Liver (tissue), 9 donors: ENCODE measurements around the gene COL15A1. TPM values are rescaled to one million over a fixed set of nuclear protein-coding genes. Genes with fewer than 3 reads are reported as not detected.

Experiments used
- DNase-seq: peaks from one replicate; pipeline ENCODE4 v3.0.0-alpha.2; 2017; ENCODE audit warnings: low spot score
- H3K27ac ChIP-seq, 2 donors: one replicate each; pipeline ENCODE4 v1.7.0; 2013; ENCODE audit warnings: inconsistent platforms in 2 of 2, low read length in 2 of 2, control low read depth in 1 of 2, low read depth in 1 of 2, mild to moderate bottlenecking in 1 of 2
- H3K27me3 ChIP-seq, 4 donors: one replicate each; pipeline versions ENCODE4 v1.6.1 to v1.7.0; 2013; ENCODE audit warnings: low read length in 3 of 4, inconsistent platforms in 1 of 4, mild to moderate bottlenecking in 1 of 4, moderate library complexity in 1 of 4; ENCODE audit not compliant: control insufficient read depth in 4 of 4, insufficient read depth in 4 of 4
- H3K36me3 ChIP-seq, 4 donors: one replicate each; pipeline versions ENCODE4 v1.6.1 to v1.7.0; 2013; ENCODE audit warnings: low read length in 3 of 4, mild to moderate bottlenecking in 3 of 4, low read depth in 1 of 4, moderate library complexity in 1 of 4; ENCODE audit not compliant: control insufficient read depth in 4 of 4, insufficient read depth in 3 of 4
- H3K4me1 ChIP-seq, 4 donors: one replicate each; pipeline versions ENCODE4 v1.6.1 to v1.7.0; 2013; ENCODE audit warnings: low read length in 3 of 4, mild to moderate bottlenecking in 3 of 4, moderate library complexity in 1 of 4; ENCODE audit not compliant: control insufficient read depth in 4 of 4, insufficient read depth in 4 of 4
- H3K4me3 ChIP-seq, 3 donors: one replicate each; pipeline versions ENCODE4 v1.6.1 to v1.7.0; 2013; ENCODE audit warnings: low read length in 3 of 3, control low read depth in 1 of 3, low read depth in 1 of 3, mild to moderate bottlenecking in 1 of 3
- H3K9ac ChIP-seq, 2 donors: one replicate each; pipeline ENCODE4 v1.7.0; 2013; ENCODE audit warnings: low read length in 2 of 2, mild to moderate bottlenecking in 2 of 2, moderate library complexity in 2 of 2, control low read depth in 1 of 2, low read depth in 1 of 2
- H3K9me3 ChIP-seq, 4 donors: one replicate each; pipeline versions ENCODE4 v1.6.1 to v1.7.0; 2013; ENCODE audit warnings: low read length in 3 of 4; ENCODE audit not compliant: control insufficient read depth in 4 of 4
- EGR1 ChIP-seq, 2 donors: IDR thresholded peaks; 2 replicates each; pipeline ENCODE4 v1.6.1; 2016 to 2018; ENCODE audit warnings: antibody characterized with exemption in 2 of 2, low read depth in 2 of 2
- FOXA2 ChIP-seq: IDR thresholded peaks from 2 replicates; pipeline ENCODE4 v1.6.1; 2016; ENCODE audit warnings: antibody characterized with exemption
- HNF4A ChIP-seq, 2 donors: conservative IDR thresholded peaks; 2 replicates each; pipeline ENCODE4 v1.6.1; 2016; ENCODE audit warnings: antibody characterized with exemption in 2 of 2, mild to moderate bottlenecking in 2 of 2
- JUND ChIP-seq, 2 donors: IDR thresholded peaks; 2 replicates each; pipeline ENCODE4 v1.6.1; 2016; ENCODE audit warnings: antibody characterized with exemption in 2 of 2
- NR2F2 ChIP-seq: IDR thresholded peaks from 2 replicates; pipeline ENCODE4 v1.6.1; 2016; ENCODE audit warnings: antibody characterized with exemption
- RAD21 ChIP-seq, 2 donors: IDR thresholded peaks; 2 replicates each; pipeline ENCODE4 v1.6.1; 2016; ENCODE audit warnings: antibody characterized with exemption in 2 of 2, mild to moderate bottlenecking in 2 of 2
- RXRA ChIP-seq, 2 donors: IDR thresholded peaks; 2 replicates each; pipeline ENCODE4 v1.6.1; 2017 to 2018; ENCODE audit warnings: antibody characterized with exemption in 2 of 2, mild to moderate bottlenecking in 1 of 2
- TAF1 ChIP-seq: conservative IDR thresholded peaks from 2 replicates; pipeline ENCODE4 v1.6.1; 2016; ENCODE audit warnings: antibody characterized with exemption, mild to moderate bottlenecking
- YY1 ChIP-seq: IDR thresholded peaks from 2 replicates; pipeline ENCODE4 v1.6.1; 2016; ENCODE audit warnings: antibody characterized with exemption, mild to moderate bottlenecking
- WGBS: extraction: QIAGEN DNeasy Blood & Tissue Kit; methylation state at CpG from one replicate; pipeline ENCODE4 v1.1.7; 2013; 5-methylcytosine and 5-hydroxymethylcytosine counted together
- polyA plus RNA-seq, 2 donors: library from polyadenylated mRNA; stranded (reverse) in 1 of 2; unstranded in 1 of 2; fragments of 200-250 nt in 1 of 2; fragments of >200 nt in 1 of 2; fragmentation: Nextera tagmentation in 1 of 2; extraction: Ambion mirVana in 1 of 2; gene quantifications; one replicate each; pipeline versions ENCODE4 v1.2.1 to v1.2.3, GENCODE V29; 2013 to 2015
- total RNA-seq, 2 donors: library from RNA; depleted of rRNA; stranded (reverse); fragments of >200 nt; gene quantifications; one replicate each; pipeline ENCODE4 v1.2.3, GENCODE V29; 2014
- TF ChIP-seq, protein P1 (sequence below): IDR thresholded peaks from 2 replicates; pipeline ENCODE4 v1.6.1; 2016; ENCODE audit warnings: antibody characterized with exemption
- TF ChIP-seq, protein P2 (sequence below): IDR thresholded peaks from 2 replicates; pipeline ENCODE4 v1.6.1; 2016; ENCODE audit warnings: antibody characterized with exemption
- TF ChIP-seq, protein P3 (sequence below): IDR thresholded peaks from 2 replicates; pipeline ENCODE4 v1.6.1; 2016; ENCODE audit warnings: antibody characterized with exemption
- TF ChIP-seq, protein P4 (sequence below): IDR thresholded peaks from 2 replicates; pipeline ENCODE4 v1.6.1; 2016; ENCODE audit warnings: antibody characterized with exemption, mild to moderate bottlenecking
- donor health status: healthy.
- donor health status: healthy.
- donor health status: healthy.
- donor health status: healthy.
- donor health status: healthy.

The COL15A1 gene
- total and polyA plus RNA-seq, 4 donors = 0.10 to 0.42 (median 0.24) TPM

DNA sequence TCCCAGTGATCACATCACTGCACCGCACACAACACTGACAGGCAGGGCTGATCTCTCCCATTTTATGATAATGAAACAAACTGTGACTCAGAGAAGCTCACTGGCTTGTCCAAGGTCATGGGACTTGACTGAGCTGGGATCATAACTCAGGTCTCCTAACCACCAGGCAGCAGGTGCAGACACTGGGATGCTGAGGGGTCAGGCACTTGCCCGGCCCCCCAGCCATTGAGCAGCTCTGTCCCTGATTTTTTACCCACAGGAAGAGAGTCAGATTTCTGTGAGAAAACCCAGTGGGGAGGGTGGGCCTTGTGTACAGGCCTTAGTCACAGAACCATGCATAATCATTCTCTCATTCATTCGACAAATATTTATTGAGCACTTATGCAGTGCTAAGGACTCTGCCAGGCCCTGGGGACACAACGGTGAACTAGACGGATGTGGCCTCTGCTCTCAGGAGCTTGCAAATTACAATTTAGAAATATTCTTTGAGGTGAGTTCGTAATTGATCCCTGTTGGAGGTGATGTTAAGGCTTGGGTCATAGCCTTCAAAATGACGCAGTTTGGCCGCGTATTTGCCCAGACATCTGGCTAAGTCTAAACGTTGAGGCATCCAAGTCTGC, 106.7 kb downstream of the COL15A1 start:
- no peak for DNase-seq
- Histone ChIP-seq H3K36me3 (no peaks in the 10 kb centered on the region), H3K4me1 (no peaks in the 10 kb centered on the region), H3K9me3 (no peaks in the 10 kb centered on the region), H3K4me3 (no peak overlapping the region), H3K9ac (no peak overlapping the region), H3K27ac (no peak overlapping the region), H3K27me3 (no peaks in the 10 kb centered on the region)
- TF ChIP-seq TAF1 = no peak
- TF ChIP-seq, protein P1, sequence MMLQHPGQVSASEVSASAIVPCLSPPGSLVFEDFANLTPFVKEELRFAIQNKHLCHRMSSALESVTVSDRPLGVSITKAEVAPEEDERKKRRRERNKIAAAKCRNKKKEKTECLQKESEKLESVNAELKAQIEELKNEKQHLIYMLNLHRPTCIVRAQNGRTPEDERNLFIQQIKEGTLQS = no peak
- TF ChIP-seq EGR1 (IDR thresholded peaks at IDR 0.05; ENCODE audit: low read depth in 2 of 2) = no peak
- TF ChIP-seq RAD21 (IDR thresholded peaks at IDR 0.05) = no peak
- no peak for TF ChIP-seq NR2F2
- 90% methylated on average over 10 of the region's 10 CpGs for WGBS

DNA sequence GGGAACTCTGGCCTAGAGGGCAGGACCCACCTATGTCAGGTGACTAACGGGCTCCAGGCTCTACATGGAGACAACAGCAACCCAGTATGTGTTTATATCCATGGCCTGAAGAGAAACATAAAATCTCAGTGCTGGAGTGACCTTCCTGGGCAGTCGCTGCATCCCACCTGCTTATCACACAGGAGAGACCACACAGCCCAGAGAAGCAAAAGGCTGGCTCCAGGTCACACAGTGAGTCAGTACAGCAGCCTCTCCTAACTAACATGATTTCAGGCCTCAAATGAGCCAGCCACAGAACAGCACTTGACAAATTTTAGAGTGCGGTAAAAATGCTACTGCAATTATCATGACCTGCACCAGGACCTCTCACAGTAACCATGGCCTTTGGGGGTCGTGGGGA, 107.2 kb downstream of the COL15A1 start:
- Histone ChIP-seq H3K36me3 (no peaks in the 10 kb centered on the region), H3K9me3 (no peaks in the 10 kb centered on the region), H3K27ac (no peak overlapping the region), H3K9ac (no peak overlapping the region), H3K27me3 (no peaks in the 10 kb centered on the region), H3K4me3 (no peak overlapping the region), H3K4me1 (no peaks in the 10 kb centered on the region)
- WGBS = 78% methylated on average over 4 of the region's 4 CpGs
- TF ChIP-seq, protein P1 = no peak
- TF ChIP-seq EGR1 (IDR thresholded peaks at IDR 0.05; ENCODE audit: low read depth in 2 of 2) (no peak), RAD21 (IDR thresholded peaks at IDR 0.05) (no peak), NR2F2 (no peak), RXRA (IDR thresholded peaks at IDR 0.05) (no peak)
- TF ChIP-seq, protein P2, sequence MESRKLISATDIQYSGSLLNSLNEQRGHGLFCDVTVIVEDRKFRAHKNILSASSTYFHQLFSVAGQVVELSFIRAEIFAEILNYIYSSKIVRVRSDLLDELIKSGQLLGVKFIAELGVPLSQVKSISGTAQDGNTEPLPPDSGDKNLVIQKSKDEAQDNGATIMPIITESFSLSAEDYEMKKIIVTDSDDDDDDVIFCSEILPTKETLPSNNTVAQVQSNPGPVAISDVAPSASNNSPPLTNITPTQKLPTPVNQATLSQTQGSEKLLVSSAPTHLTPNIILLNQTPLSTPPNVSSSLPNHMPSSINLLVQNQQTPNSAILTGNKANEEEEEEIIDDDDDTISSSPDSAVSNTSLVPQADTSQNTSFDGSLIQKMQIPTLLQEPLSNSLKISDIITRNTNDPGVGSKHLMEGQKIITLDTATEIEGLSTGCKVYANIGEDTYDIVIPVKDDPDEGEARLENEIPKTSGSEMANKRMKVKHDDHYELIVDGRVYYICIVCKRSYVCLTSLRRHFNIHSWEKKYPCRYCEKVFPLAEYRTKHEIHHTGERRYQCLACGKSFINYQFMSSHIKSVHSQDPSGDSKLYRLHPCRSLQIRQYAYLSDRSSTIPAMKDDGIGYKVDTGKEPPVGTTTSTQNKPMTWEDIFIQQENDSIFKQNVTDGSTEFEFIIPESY = no peak
- TF ChIP-seq, protein P3, sequence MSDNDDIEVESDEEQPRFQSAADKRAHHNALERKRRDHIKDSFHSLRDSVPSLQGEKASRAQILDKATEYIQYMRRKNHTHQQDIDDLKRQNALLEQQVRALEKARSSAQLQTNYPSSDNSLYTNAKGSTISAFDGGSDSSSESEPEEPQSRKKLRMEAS = no peak
- TF ChIP-seq, protein P4, sequence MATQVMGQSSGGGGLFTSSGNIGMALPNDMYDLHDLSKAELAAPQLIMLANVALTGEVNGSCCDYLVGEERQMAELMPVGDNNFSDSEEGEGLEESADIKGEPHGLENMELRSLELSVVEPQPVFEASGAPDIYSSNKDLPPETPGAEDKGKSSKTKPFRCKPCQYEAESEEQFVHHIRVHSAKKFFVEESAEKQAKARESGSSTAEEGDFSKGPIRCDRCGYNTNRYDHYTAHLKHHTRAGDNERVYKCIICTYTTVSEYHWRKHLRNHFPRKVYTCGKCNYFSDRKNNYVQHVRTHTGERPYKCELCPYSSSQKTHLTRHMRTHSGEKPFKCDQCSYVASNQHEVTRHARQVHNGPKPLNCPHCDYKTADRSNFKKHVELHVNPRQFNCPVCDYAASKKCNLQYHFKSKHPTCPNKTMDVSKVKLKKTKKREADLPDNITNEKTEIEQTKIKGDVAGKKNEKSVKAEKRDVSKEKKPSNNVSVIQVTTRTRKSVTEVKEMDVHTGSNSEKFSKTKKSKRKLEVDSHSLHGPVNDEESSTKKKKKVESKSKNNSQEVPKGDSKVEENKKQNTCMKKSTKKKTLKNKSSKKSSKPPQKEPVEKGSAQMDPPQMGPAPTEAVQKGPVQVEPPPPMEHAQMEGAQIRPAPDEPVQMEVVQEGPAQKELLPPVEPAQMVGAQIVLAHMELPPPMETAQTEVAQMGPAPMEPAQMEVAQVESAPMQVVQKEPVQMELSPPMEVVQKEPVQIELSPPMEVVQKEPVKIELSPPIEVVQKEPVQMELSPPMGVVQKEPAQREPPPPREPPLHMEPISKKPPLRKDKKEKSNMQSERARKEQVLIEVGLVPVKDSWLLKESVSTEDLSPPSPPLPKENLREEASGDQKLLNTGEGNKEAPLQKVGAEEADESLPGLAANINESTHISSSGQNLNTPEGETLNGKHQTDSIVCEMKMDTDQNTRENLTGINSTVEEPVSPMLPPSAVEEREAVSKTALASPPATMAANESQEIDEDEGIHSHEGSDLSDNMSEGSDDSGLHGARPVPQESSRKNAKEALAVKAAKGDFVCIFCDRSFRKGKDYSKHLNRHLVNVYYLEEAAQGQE = no peak
- DNase-seq = no peak

DNA sequence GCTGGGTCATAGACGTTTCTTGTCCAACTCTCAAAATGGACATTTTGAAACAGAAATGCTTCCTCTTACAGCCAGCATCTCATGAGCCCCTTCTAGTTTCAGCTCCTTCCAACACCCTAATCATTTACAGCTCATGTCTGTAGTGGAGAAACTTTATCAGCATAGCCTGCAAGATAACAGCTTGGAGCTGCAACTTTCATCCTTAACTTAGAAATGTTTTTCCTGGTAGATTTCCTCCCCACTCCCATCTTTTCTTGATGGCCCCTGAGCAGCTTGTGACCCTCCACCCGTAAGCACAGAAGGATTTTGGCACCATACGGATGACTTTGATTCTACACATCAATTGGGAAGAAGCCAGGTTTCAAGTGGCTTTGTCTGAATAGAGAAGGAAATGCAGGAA, 107.7 kb downstream of the COL15A1 start:
- Histone ChIP-seq H3K27me3 (no peaks in the 10 kb centered on the region), H3K36me3 (no peaks in the 10 kb centered on the region), H3K9me3 (no peaks in the 10 kb centered on the region), H3K27ac (no peak overlapping the region), H3K9ac (no peak overlapping the region), H3K4me1 (no peaks in the 10 kb centered on the region), H3K4me3 (no peak overlapping the region)
- WGBS = 68% methylated on average over 3 of the region's 3 CpGs
- DNase-seq = no peak
- TF ChIP-seq, protein P1 = no peak
- TF ChIP-seq YY1 = no peak
- TF ChIP-seq FOXA2 = no peak
- TF ChIP-seq TAF1 = no peak
- TF ChIP-seq HNF4A (conservative IDR thresholded peaks at IDR 0.05) = no peak
- TF ChIP-seq, protein P4 = no peak
- TF ChIP-seq, protein P3 = no peak
- TF ChIP-seq JUND (IDR thresholded peaks at IDR 0.05) = no peak
